OCI-LY3 (cell line): ENCODE data around the gene LMBRD1.
"Not testable (repeated sequence)": the region's sequence is repeated elsewhere in the genome, so short reads cannot be mapped to it uniquely, and the experiment has no call there.

Experiments
- H2AFZ ChIP-seq: fragments of 200-600, 300-600 bp; shearing (Covaris generic); 2 replicates; pipeline ENCODE4 v1.6.0; 2014; ENCODE audit warnings: antibody characterized with exemption, low read depth, low read length
- H3K27ac ChIP-seq: fragments of 200-600, 300-600 bp; sonication (generic); 2 replicates; pipeline ENCODE4 v1.5.1; 2014; ENCODE audit warnings: mild to moderate bottlenecking, low read length, moderate library complexity, mixed read lengths
- H3K27me3 ChIP-seq: fragments of 200-600, 300-600 bp; sonication (generic); 2 replicates; pipeline ENCODE4 v1.6.1; 2014; ENCODE audit warnings: low read depth, low read length, mixed read lengths
- H3K36me3 ChIP-seq: fragments of 200-600, 300-600 bp; sonication (generic); replicated peaks from 2 replicates; pipeline ENCODE3; 2014; ENCODE audit warnings: low read depth, low read length, mixed read lengths
- H3K4me1 ChIP-seq: fragments of 300-600, 200-600 bp; sonication (generic); 2 replicates; pipeline ENCODE4 v1.6.1; 2014; ENCODE audit warnings: low read length, mixed read lengths
- H3K4me2 ChIP-seq: fragments of 200-600, 300-600 bp; sonication (generic); 2 replicates; pipeline ENCODE4 v1.6.1; 2014; ENCODE audit warnings: low read length, mixed read lengths
- H3K4me3 ChIP-seq: fragments of 300-600, 200-600 bp; sonication (generic); 2 replicates; pipeline ENCODE4 v1.5.1; 2014; ENCODE audit warnings: antibody characterized with exemption, mild to moderate bottlenecking, low read length, moderate library complexity
- H3K79me2 ChIP-seq: fragments of 300-600, 200-600 bp; shearing (Covaris generic); 2 replicates; pipeline ENCODE4 v1.6.1; 2014; ENCODE audit warnings: mild to moderate bottlenecking, low read length, mixed read lengths
- H3K9ac ChIP-seq: fragments of 300-600, 200-600 bp; shearing (Covaris generic); 2 replicates; pipeline ENCODE4 v1.6.0; 2014; ENCODE audit warnings: mild to moderate bottlenecking, low read length, moderate library complexity
- H3K9me3 ChIP-seq: fragments of 200-600, 300-600 bp; shearing (Covaris generic); 2 replicates; pipeline ENCODE4 v1.6.1; 2014; ENCODE audit warnings: low read length, mixed read lengths; ENCODE audit not compliant: insufficient read depth
- H4K20me1 ChIP-seq: fragments of 200-600, 300-600 bp; sonication (generic); 2 replicates; pipeline ENCODE4 v1.6.1; 2016; ENCODE audit warnings: low read length, mixed read lengths; ENCODE audit not compliant: insufficient read depth
- CTCF ChIP-seq: fragments of 200-600, 300-600 bp; sonication (generic); IDR thresholded peaks from 2 replicates; pipeline ENCODE4 v1.5.1; 2014; ENCODE audit warnings: antibody characterized with exemption, low read length, low read depth
- EZH2phosphoT487 ChIP-seq: fragments of 200-600 bp; shearing (Covaris generic); IDR thresholded peaks from 2 replicates; pipeline ENCODE4 v1.6.1; 2018; ENCODE audit warnings: antibody characterized with exemption, mixed run types, low read depth

Gene LMBRD1

GRCh38 chr6:69812746-69813427 lies 16.1 kb upstream of the LMBRD1 start:
- Histone ChIP-seq H3K4me2 (peak overlapping the region; percentile 57), H3K9ac (no peak overlapping the region), H3K4me3 (peak overlapping the region; percentile 26), H3K36me3 (no peaks in the 10 kb centered on the region), H3K27me3 (no peaks in the 10 kb centered on the region), H2AFZ (0 out of 2 replicates have a peak overlapping the region, but pooled peaks have one; percentile 11), H3K27ac (no peak overlapping the region), H3K9me3 (no peaks in the 10 kb centered on the region), H4K20me1 (no peaks in the 10 kb centered on the region), H3K4me1 (peaks cover 45% of the 10 kb centered on the region), H3K79me2 (no peaks in the 10 kb centered on the region)
- TF ChIP-seq CTCF (no peak), EZH2phosphoT487 (no peak)

DNA sequence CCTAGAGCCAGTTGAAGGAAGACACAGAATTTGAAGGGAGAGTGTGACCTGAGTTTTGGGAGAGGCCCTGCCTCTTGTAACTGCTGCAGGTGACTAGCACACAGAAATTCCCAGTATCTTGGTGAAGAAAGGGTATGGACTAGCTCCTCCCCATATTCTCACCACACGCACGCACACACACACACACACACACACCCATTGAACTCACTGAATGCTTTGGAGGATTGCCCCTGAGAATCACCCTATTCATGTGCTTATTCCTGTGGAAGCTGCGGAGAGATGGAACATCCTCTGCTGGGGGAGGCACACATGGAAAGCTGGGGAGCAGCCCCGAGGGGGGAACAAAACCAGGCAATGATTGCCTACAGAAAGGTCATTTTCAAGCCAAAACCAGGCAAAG lies 6.2 kb upstream of the LMBRD1 start:
- TF ChIP-seq CTCF (no peak), EZH2phosphoT487 (no peak)
- Histone ChIP-seq H4K20me1 (no peaks in the 10 kb centered on the region), H3K4me1 (no peaks in the 10 kb centered on the region), H2AFZ (no peak overlapping the region), H3K27me3 (no peaks in the 10 kb centered on the region), H3K4me3 (no peak overlapping the region), H3K4me2 (no peak overlapping the region), H3K79me2 (no peaks in the 10 kb centered on the region), H3K9me3 (no peaks in the 10 kb centered on the region), H3K9ac (no peak overlapping the region), H3K27ac (no peak overlapping the region), H3K36me3 (no peaks in the 10 kb centered on the region)

DNA sequence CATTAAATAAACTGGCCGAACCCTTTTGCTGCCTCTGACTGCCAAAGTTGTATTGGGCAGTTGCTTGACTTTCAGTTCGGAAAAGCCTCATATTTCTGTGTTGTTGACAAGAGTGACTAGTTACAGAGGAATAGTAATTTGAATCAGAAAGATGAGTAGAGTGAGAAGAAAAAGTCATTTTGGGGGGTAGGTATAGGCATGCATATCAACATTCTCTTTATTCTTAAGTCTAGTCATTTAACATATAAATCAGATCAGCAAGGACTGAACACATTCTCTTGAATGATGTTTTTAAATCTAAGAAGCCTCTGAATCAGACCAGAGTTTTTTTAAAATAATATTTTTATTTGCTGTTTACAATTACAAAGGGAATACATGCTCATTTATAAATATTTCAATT lies 4.9 kb upstream of the LMBRD1 start:
- Histone ChIP-seq H3K36me3 (no peaks in the 10 kb centered on the region), H3K4me2 (no peak overlapping the region), H3K27me3 (no peaks in the 10 kb centered on the region), H3K27ac (no peak overlapping the region), H2AFZ (no peak overlapping the region), H3K79me2 (no peaks in the 10 kb centered on the region), H4K20me1 (no peaks in the 10 kb centered on the region), H3K4me3 (no peak overlapping the region), H3K9ac (no peak overlapping the region), H3K9me3 (no peaks in the 10 kb centered on the region), H3K4me1 (peaks cover 6% of the 10 kb centered on the region)
- TF ChIP-seq CTCF (no peak), EZH2phosphoT487 (no peak)

- TF ChIP-seq CTCF (no peak), EZH2phosphoT487 (no peak)
- Histone ChIP-seq H3K79me2 (peaks cover 2% of the 10 kb centered on the region), H3K9ac (no peak overlapping the region), H3K36me3 (no peaks in the 10 kb centered on the region), H3K4me3 (no peak overlapping the region), H3K4me1 (peaks cover 6% of the 10 kb centered on the region), H4K20me1 (no peaks in the 10 kb centered on the region), H2AFZ (no peak overlapping the region), H3K4me2 (no peak overlapping the region), H3K27ac (no peak overlapping the region), H3K27me3 (no peaks in the 10 kb centered on the region), H3K9me3 (no peaks in the 10 kb centered on the region)
These were observed 4.4 kb upstream of the LMBRD1 start for GRCh38 chr6:69801225-69801624.

DNA sequence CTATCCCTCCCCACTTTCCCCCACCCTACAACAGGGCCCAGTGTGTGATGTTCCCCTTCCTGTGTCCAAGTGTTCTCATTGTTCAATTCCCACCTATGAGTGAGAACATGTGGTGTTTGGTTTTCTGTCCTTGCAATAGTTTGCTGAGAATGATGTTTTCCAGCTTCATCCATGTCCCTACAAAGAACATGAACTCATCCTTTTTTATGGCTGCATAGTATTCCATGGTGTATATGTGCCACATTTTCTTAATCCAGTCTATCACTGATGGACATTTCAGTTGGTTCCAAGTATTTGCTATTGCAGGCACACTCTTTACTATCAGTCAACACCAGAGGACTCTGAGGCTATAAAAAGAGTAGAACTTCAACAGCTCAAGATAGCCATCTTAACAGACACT lies 2.0 kb upstream of the LMBRD1 start:
- peaks cover 14% of the 10 kb centered on the region for H4K20me1 ChIP-seq
- not testable (repeated sequence) for H3K4me2 ChIP-seq, H3K9me3 ChIP-seq, H3K36me3 ChIP-seq, H3K9ac ChIP-seq, H3K27me3 ChIP-seq, H3K27ac ChIP-seq, H3K4me3 ChIP-seq, H2AFZ ChIP-seq
- H3K79me2 ChIP-seq: peaks cover 26% of the 10 kb centered on the region
- peaks cover 17% of the 10 kb centered on the region for H3K4me1 ChIP-seq
